A549 treated with CORT108297 at 1 μM for 4 hours (cell line): Measurements from ENCODE around the gene OR8B12. TPM values are rescaled to one million over a fixed set of nuclear protein-coding genes. Genes with fewer than 3 reads are reported as not detected.

ENCODE experiments used
- total RNA-seq: library from RNA; stranded (reverse); fragments of 200-300 nt; extraction: Qiagen RNA extraction; gene quantifications from 5 replicates; pipeline ENCODE4 v1.2.3, GENCODE V29; 2022

OR8B12 gene, protein sequence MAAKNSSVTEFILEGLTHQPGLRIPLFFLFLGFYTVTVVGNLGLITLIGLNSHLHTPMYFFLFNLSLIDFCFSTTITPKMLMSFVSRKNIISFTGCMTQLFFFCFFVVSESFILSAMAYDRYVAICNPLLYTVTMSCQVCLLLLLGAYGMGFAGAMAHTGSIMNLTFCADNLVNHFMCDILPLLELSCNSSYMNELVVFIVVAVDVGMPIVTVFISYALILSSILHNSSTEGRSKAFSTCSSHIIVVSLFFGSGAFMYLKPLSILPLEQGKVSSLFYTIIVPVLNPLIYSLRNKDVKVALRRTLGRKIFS
- not detected in 5 replicates for total RNA-seq

DNA sequence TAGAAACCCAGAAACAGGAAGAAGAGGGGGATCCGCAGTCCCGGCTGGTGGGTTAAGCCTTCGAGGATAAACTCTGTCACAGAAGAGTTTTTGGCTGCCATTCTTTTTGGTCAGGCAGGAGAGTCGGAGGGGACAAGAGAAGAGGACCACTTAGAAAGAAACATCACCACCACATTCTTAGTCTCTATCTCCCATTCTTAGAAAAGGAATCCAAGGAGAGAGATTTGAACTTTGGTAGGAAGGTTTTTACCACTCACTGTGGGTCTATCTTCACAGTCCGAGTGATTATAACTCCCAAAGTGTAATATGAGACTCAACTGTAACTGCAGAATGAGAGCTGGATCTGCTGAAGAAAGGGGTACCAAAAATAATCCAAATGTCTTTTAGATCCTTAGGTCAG lies at the start of gene OR8B12:
TSS of gene OR8B12 (minus strand) at position 101 of the 400 bp plus-strand sequence. CDS start at position 101, 0 bp downstream.

DNA sequence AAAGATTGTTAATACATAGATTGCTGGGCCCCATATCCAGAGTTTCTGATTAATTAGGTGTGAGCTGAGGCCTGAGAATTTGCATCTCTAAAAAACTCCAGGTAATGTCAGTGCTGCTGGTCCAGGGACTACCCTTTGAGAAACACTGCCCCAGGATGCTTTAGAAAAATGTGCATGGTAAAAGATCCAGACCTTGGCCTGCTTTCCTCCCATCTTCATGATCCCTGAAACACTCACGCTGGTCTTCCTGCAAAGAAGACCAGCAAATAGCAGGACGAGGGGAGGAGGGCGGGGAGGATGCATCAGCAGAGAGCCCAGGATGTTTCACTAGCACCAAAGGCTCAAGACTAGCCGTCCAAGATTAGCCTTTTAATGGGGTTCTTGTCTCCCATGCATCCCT lies 26.2 kb upstream of the OR8B12 start, which contains the start of gene OR8A1:
TSS of gene OR8A1 (plus strand) at position 301 of the 400 bp plus-strand sequence. CDS start 123 bp downstream, outside the sequence.

Other genes with a start within 250 kb of the OR8B12 start
- not detected in 5 replicates for gene OR8D1, start 229.7 kb downstream of the OR8B12 start, total RNA-seq
- gene OR8D2, start 223.5 kb downstream of the OR8B12 start, total RNA-seq: not detected in 5 replicates
- gene OR8B2, start 159.2 kb downstream of the OR8B12 start, total RNA-seq: not detected in 5 replicates
- not detected in 5 replicates for gene OR8B3, start 144.6 kb downstream of the OR8B12 start, total RNA-seq
- gene OR8B4, start 118.8 kb downstream of the OR8B12 start, total RNA-seq: not detected in 5 replicates
- gene OR8B8, start 98.0 kb downstream of the OR8B12 start, total RNA-seq: not detected in 5 replicates
- not detected in 5 replicates for gene OR8A1, start 26.3 kb upstream of the OR8B12 start, total RNA-seq
- not detected in 5 replicates for gene PANX3, start 67.8 kb upstream of the OR8B12 start, total RNA-seq
- gene TBRG1, start 79.2 kb upstream of the OR8B12 start, total RNA-seq: 16.2 to 18.0 TPM (median 17.1 TPM) in 5 replicates
- 13.8 to 15.8 TPM (median 14.0 TPM) in 5 replicates for gene SIAE, start 130.1 kb upstream of the OR8B12 start, total RNA-seq
- 17.3 to 31.0 TPM (median 17.9 TPM) in 5 replicates for gene SPA17, start 130.2 kb upstream of the OR8B12 start, total RNA-seq
- gene NRGN, start 196.3 kb upstream of the OR8B12 start, total RNA-seq: 6.3 to 11.9 TPM (median 11.1 TPM) in 5 replicates
- 0.07 TPM in 1 of 5 replicates, not detected in the others for gene VSIG2, start 208.6 kb upstream of the OR8B12 start, total RNA-seq
- 9.1 to 13.4 TPM (median 12.1 TPM) in 5 replicates for gene ESAM, start 218.6 kb upstream of the OR8B12 start, total RNA-seq